ENCODE data around the gene PSMB10.

Gene PSMB10

GRCh38 chr16:67930191-67930590 lies 6.5 kb downstream of the PSMB10 start:
- H3K27ac ChIP-seq = no peak overlapping the region
- no peak for TF ChIP-seq CTCF (conservative IDR thresholded peaks at IDR 0.05)

- peak; percentile 89 for TF ChIP-seq CTCF (conservative IDR thresholded peaks at IDR 0.05)
- H3K27ac ChIP-seq = peak overlapping the region; percentile 89; the same call in 1 of the 2 replicates
Observed at GRCh38 chr16:67928561-67929364, 7.9 kb downstream of the PSMB10 start.

- peak overlapping the region; percentile 89 for H3K27ac ChIP-seq
- no peak for TF ChIP-seq CTCF (conservative IDR thresholded peaks at IDR 0.05)
Observed at GRCh38 chr16:67928147-67928546, 8.5 kb downstream of the PSMB10 start.

- no peak for TF ChIP-seq CTCF (conservative IDR thresholded peaks at IDR 0.05)
- peak overlapping the region; percentile 89 for H3K27ac ChIP-seq
Observed at GRCh38 chr16:67927131-67927941, 9.3 kb downstream of the PSMB10 start.

GRCh38 chr16:67926181-67926750 lies 10.4 kb downstream of the PSMB10 start:
- H3K27ac ChIP-seq = peak overlapping the region; percentile 89

GRCh38 chr16:67924140-67924906 lies 12.3 kb downstream of the PSMB10 start:
- no peak for TF ChIP-seq CTCF (conservative IDR thresholded peaks at IDR 0.05)
- peak overlapping the region; percentile 89; the same call in 1 of the 2 replicates for H3K27ac ChIP-seq

More at GRCh38 chr16:67926181-67926750, 10.4 kb downstream of the PSMB10 start:
- peak; percentile 16 for TF ChIP-seq CTCF (conservative IDR thresholded peaks at IDR 0.05)

All from VCaP (cell line).